ENCODE results near the gene LARP1B. TPM values are rescaled to one million over a fixed set of nuclear protein-coding genes. Genes with fewer than 3 reads are reported as not detected.

The LARP1B gene
- total and polyA plus RNA-seq, 2 of the 8 experiments (the other 6 are each of a cell fraction or from before 2014, with no cell fraction given): 10.6 to 47.0 TPM

DNA sequence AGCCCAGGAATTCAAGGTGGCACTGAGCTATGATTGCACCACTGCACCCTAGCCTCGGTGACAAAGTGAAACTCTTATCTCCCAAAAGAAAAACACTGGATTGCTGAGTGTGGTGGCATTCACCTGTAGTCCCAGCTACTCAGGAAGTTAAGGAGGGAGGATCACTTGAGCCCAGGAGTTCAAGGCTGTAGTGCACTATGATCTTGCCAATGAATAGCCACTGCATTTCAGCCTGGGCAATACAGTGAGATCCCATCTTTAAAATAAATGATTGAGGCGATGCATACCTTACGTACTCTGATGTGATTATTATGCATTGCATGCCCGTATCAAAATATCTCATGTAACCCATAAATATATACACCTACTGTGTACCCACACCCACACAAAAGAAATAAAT is 31.2 kb upstream of the LARP1B start (continued):
- no peak for TF ChIP-seq SAP30 (IDR thresholded peaks at IDR 0.05; ENCODE audit: insufficient read depth, insufficient replicate concordance, low read length)
- no peak for TF ChIP-seq TCF12 (IDR thresholded peaks at IDR 0.05; ENCODE audit: low read depth, low read length)

Measured in H1 (cell line).